OCI-LY7 (cell line): ENCODE data around the gene DOCK4. TPM values are rescaled to one million over a fixed set of nuclear protein-coding genes. Genes with fewer than 3 reads are reported as not detected.
A peak's percentile ranks its signal among the peaks of the same experiment; 100 is the strongest.

Source experiments
- BruUV-seq: library from RNA; stranded (reverse); fragments of 400-500 nt; replicated peaks from 2 replicates; lab custom pipeline; 2021; lab: Mats Ljungman, UMichigan
- CTCF ChIA-PET: fragments of 300-600 bp; sonication (Branson Sonifier 250); formaldehyde crosslinking; loops from one replicate; lab custom pipeline; 2022; ENCODE audit warnings: antibody characterized with exemption; ENCODE audit not compliant: unreplicated experiment; lab: Charles Lee
- POLR2A ChIA-PET: fragments of 300-600 bp; sonication (Branson Sonifier 250); formaldehyde crosslinking; loops from one replicate; lab custom pipeline; 2022; ENCODE audit warnings: antibody characterized with exemption; lab: Charles Lee
- DNase-seq: peaks from one replicate; pipeline ENCODE4 v3.0.0-alpha.2; 2015; ENCODE audit warnings: low spot score
- H2AFZ ChIP-seq: fragments of 200-600 bp; sonication (generic), shearing (Covaris generic); 2 replicates; pipeline ENCODE4 v1.6.1; 2014; ENCODE audit warnings: mild to moderate bottlenecking, antibody characterized with exemption, low read length, moderate library complexity
- H3K27ac ChIP-seq: fragments of 200-600 bp; sonication (generic); 2 replicates; pipeline ENCODE4 v1.5.1; 2014; ENCODE audit warnings: mixed run types, low read depth, mild to moderate bottlenecking, moderate library complexity, low read length, inconsistent platforms; ENCODE audit not compliant: poor library complexity, severe bottlenecking
- H3K36me3 ChIP-seq: fragments of 200-600 bp; sonication (generic); 2 replicates; pipeline ENCODE4 v1.6.1; 2014; ENCODE audit warnings: mild to moderate bottlenecking, antibody characterized with exemption, low read length, moderate library complexity, mixed read lengths; ENCODE audit not compliant: insufficient read depth
- H3K4me1 ChIP-seq: fragments of 200-600 bp; sonication (generic); 2 replicates; pipeline ENCODE4 v1.5.1; 2014; ENCODE audit warnings: mild to moderate bottlenecking, low read length; ENCODE audit not compliant: insufficient read depth, poor library complexity, severe bottlenecking
- H3K4me2 ChIP-seq: fragments of 200-600 bp; sonication (generic); 2 replicates; pipeline ENCODE4 v1.6.1; 2014; ENCODE audit warnings: mild to moderate bottlenecking, low read length
- H3K4me3 ChIP-seq: fragments of 200-600 bp; sonication (generic); 2 replicates; pipeline ENCODE4 v1.5.1; 2014; ENCODE audit warnings: mild to moderate bottlenecking, low read depth, low read length; ENCODE audit not compliant: poor library complexity, severe bottlenecking
- H3K79me2 ChIP-seq: fragments of 200-600 bp; sonication (generic); 2 replicates; pipeline ENCODE4 v1.6.1; 2016; ENCODE audit warnings: low read depth, mild to moderate bottlenecking, low read length, moderate library complexity, mixed read lengths; ENCODE audit not compliant: insufficient read depth
- H3K9me2 ChIP-seq: fragments of 200-600 bp; sonication (generic); 2 replicates; pipeline ENCODE4 v1.6.1; 2016; ENCODE audit warnings: mild to moderate bottlenecking, low read length, mixed read lengths; ENCODE audit not compliant: insufficient read depth
- H3K9me3 ChIP-seq: fragments of 200-600 bp; sonication (generic); 2 replicates; pipeline ENCODE4 v1.6.1; 2014; ENCODE audit warnings: mild to moderate bottlenecking, mixed run types, low read length, mixed read lengths
- H4K20me1 ChIP-seq: fragments of 200-600 bp; sonication (generic); 2 replicates; pipeline ENCODE4 v1.6.1; 2014; ENCODE audit warnings: mild to moderate bottlenecking, antibody characterized with exemption, low read length, moderate library complexity, mixed read lengths; ENCODE audit not compliant: insufficient read depth
- EZH2phosphoT487 ChIP-seq: fragments of 200-600 bp; sonication (generic); IDR thresholded peaks from 2 replicates; pipeline ENCODE4 v1.6.1; 2018; ENCODE audit warnings: low read depth, borderline replicate concordance, mild to moderate bottlenecking, mixed run types, antibody characterized with exemption, low read length, moderate library complexity, mixed read lengths
- intact Hi-C: fragments of 100-400 bp; cut with micrococcal nuclease; formaldehyde crosslinking; loops from one replicate; pipeline ENCODE4 v1.10.0; 2022; ENCODE audit not compliant: unreplicated experiment
- total RNA-seq, 2 experiments: library from RNA; depleted of rRNA in 1 of 2; stranded (reverse); fragments of >200 nt in 1 of 2; shearing (Covaris generic) in 1 of 2; gene quantifications; 2 replicates each; pipeline ENCODE4 v1.2.3, GENCODE V29; 2014 to 2022
- TF ChIP-seq, protein P1 (sequence below): fragments of 200-600 bp; sonication (generic); conservative IDR thresholded peaks from 2 replicates; pipeline ENCODE4 v1.5.1; 2014; ENCODE audit warnings: mild to moderate bottlenecking, antibody characterized with exemption, low read length, moderate library complexity, mixed read lengths

The DOCK4 gene
- total RNA-seq, 2 experiments from 2014 or later, result 0.91 to 4.9 TPM

- Histone ChIP-seq H3K9me3 (no peaks in the 10 kb centered on the region), H3K4me2 (peak overlapping the region; percentile 18; the same call in 1 of the 2 replicates)
- no TSS peak for BruUV-seq
Measured at GRCh38 chr7:111987115-111987826, 218.9 kb downstream of the DOCK4 start.

DNA sequence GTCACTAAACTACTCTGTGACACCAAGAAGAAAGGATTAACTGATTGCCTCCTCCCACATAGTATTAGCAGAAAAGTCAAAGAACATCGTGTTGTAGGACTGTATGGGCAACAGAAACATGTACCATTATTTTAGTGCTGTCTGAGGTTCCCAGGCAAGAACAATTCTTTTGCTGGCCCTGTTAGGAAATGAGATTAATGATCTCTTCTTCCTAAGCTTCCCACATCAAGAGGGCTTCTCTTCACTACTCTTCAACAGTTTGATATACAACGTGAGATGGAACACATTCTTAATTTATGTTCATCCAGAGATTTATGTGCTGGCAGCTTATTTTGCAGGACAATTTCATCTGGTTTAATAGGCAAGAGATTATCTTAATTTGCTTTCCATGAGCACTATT lies 219.6 kb downstream of the DOCK4 start:
- no peak overlapping the region for H3K4me2 ChIP-seq
- H3K36me3 ChIP-seq, result no peaks in the 10 kb centered on the region
- no peak for DNase-seq
- H4K20me1 ChIP-seq, result no peaks in the 10 kb centered on the region
- H2AFZ ChIP-seq, result no peak overlapping the region; the same call in 1 of the 2 replicates
- ChIA-PET POLR2A (interaction anchor here (1.3 kb wide), 1 partner anchor 10 kb away, joined by 4 read pairs; no protein-coding TSS in a partner anchor), CTCF (no interaction called here)
- no peak overlapping the region for H3K27ac ChIP-seq
- H3K9me3 ChIP-seq, result no peaks in the 10 kb centered on the region
- BruUV-seq, result no TSS peak
- H3K9me2 ChIP-seq, result no peaks in the 10 kb centered on the region
- no peaks in the 10 kb centered on the region for H3K79me2 ChIP-seq
- no peak overlapping the region for H3K4me3 ChIP-seq
- intact Hi-C loops, result no loop called here
- TF ChIP-seq EZH2phosphoT487, result no peak
- TF ChIP-seq, protein P1, sequence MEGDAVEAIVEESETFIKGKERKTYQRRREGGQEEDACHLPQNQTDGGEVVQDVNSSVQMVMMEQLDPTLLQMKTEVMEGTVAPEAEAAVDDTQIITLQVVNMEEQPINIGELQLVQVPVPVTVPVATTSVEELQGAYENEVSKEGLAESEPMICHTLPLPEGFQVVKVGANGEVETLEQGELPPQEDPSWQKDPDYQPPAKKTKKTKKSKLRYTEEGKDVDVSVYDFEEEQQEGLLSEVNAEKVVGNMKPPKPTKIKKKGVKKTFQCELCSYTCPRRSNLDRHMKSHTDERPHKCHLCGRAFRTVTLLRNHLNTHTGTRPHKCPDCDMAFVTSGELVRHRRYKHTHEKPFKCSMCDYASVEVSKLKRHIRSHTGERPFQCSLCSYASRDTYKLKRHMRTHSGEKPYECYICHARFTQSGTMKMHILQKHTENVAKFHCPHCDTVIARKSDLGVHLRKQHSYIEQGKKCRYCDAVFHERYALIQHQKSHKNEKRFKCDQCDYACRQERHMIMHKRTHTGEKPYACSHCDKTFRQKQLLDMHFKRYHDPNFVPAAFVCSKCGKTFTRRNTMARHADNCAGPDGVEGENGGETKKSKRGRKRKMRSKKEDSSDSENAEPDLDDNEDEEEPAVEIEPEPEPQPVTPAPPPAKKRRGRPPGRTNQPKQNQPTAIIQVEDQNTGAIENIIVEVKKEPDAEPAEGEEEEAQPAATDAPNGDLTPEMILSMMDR, result no peak
- peaks cover 5% of the 10 kb centered on the region for H3K4me1 ChIP-seq

More at GRCh38 chr7:111987115-111987826, 218.9 kb downstream of the DOCK4 start:
- DNase-seq, result peak; percentile 6
- intact Hi-C loops, result no loop called here
- no peaks in the 10 kb centered on the region for H3K9me2 ChIP-seq
- H3K4me1 ChIP-seq, result peaks cover 5% of the 10 kb centered on the region
- H4K20me1 ChIP-seq, result no peaks in the 10 kb centered on the region
- TF ChIP-seq EZH2phosphoT487, result no peak
- TF ChIP-seq, protein P1, result no peak
- no peak overlapping the region for H3K4me3 ChIP-seq
- H3K27ac ChIP-seq, result no peak overlapping the region
- no peaks in the 10 kb centered on the region for H3K36me3 ChIP-seq
- H2AFZ ChIP-seq, result peak overlapping the region; percentile 83
- CTCF ChIA-PET, result interaction anchor here (0.6 kb wide), 1 partner anchor 31 kb away, joined by 4 read pairs; no protein-coding TSS in a partner anchor
- H3K79me2 ChIP-seq, result no peaks in the 10 kb centered on the region
- POLR2A ChIA-PET, result interaction anchor here (0.8 to 1.3 kb wide), 3 partner anchors 10 to 57 kb away, joined by 3 to 4 read pairs (median 3); no protein-coding TSS in a partner anchor

DNA sequence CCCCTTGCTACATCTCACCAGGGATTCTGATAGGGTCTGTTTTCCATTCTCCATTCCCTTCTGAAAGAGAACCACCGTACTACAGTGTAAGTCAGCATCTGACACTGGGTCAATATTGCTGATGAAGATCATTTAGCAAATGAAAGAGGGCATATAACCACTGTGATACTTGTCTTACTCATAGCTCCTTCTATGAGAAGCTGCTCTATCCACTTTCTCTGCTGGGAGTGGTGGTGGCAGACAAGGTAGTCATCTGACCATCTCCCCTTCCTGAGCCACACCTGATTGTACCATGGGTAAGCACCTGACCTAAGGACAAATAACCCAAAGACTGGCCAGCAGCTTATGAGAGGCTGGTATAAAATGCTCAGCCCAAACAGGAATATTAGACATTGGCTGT lies 220.4 kb downstream of the DOCK4 start:
- ChIA-PET POLR2A (interaction anchor here (0.5 kb wide), 1 partner anchor 1682 kb away, joined by 6 read pairs; no protein-coding TSS in a partner anchor), CTCF (no interaction called here)
- no peaks in the 10 kb centered on the region for H3K9me3 ChIP-seq
- H3K4me2 ChIP-seq, result no peak overlapping the region
- no peak overlapping the region for H3K27ac ChIP-seq
- H4K20me1 ChIP-seq, result no peaks in the 10 kb centered on the region
- no peak for TF ChIP-seq EZH2phosphoT487
- TF ChIP-seq, protein P1, result no peak
- H3K4me1 ChIP-seq, result peaks cover 5% of the 10 kb centered on the region
- DNase-seq, result no peak
- no TSS peak for BruUV-seq
- intact Hi-C loops, result no loop called here
- H2AFZ ChIP-seq, result no peak overlapping the region
- H3K79me2 ChIP-seq, result no peaks in the 10 kb centered on the region
- no peaks in the 10 kb centered on the region for H3K9me2 ChIP-seq
- H3K36me3 ChIP-seq, result no peaks in the 10 kb centered on the region
- H3K4me3 ChIP-seq, result no peak overlapping the region
